Large intestine (tissue), 3 donors: ENCODE measurements around the gene YIPF3. TPM values are rescaled to one million over a fixed set of nuclear protein-coding genes. Genes with fewer than 3 reads are reported as not detected.

ENCODE experiments used
- DNase-seq, 2 donors: peaks; one replicate each; pipeline versions ENCODE4 v3.0.0 to v3.0.0-alpha.2; 2013
- H3K27ac ChIP-seq: one replicate; pipeline ENCODE4 v1.5.1; 2013; ENCODE audit warnings: low read length
- H3K27me3 ChIP-seq: 2 replicates; pipeline ENCODE4 v1.6.1; 2013; ENCODE audit warnings: low read length; ENCODE audit not compliant: control insufficient read depth, insufficient read depth
- H3K36me3 ChIP-seq: 2 replicates; pipeline ENCODE4 v1.6.1; 2013; ENCODE audit warnings: low read length; ENCODE audit not compliant: control insufficient read depth, insufficient read depth
- H3K4me1 ChIP-seq: one replicate; pipeline ENCODE4 v1.6.1; 2013; ENCODE audit warnings: low read length; ENCODE audit not compliant: control insufficient read depth, insufficient read depth
- H3K4me3 ChIP-seq: one replicate; pipeline ENCODE4 v1.5.1; 2013; ENCODE audit warnings: low read length
- H3K9me3 ChIP-seq: one replicate; pipeline ENCODE4 v1.6.1; 2013; ENCODE audit warnings: mild to moderate bottlenecking, low read depth, low read length, moderate library complexity; ENCODE audit not compliant: control insufficient read depth
- WGBS: methylation state at CpG from one replicate; pipeline ENCODE4 v1.1.5; 2013; ENCODE audit warnings: low lambda C conversion rate; ENCODE audit not compliant: insufficient coverage; 5-methylcytosine and 5-hydroxymethylcytosine counted together
- polyA plus RNA-seq: library from polyadenylated mRNA; unstranded; fragments of 120-200 nt; gene quantifications from one replicate; pipeline ENCODE4 v1.2.1, GENCODE V29; 2013

Gene YIPF3
- polyA plus RNA-seq, 1 donor: 108 TPM

DNA sequence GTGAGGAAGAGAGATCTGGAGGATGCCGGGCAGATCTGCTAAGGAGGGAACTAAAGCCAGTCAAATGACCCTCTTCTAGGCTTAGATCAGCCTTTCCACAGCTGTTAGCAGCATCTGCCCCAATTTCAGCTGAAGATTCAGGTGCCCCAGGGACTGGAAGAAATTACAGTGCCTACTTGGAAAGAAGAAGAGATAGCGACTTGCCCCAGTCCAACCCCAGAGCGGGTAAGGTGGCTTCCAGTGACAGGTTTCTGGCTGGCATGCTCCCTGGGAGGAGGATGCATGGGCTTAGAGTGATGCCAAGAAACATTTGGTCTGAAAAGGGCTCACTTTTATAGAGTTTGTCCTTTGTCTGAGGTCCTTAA, 38.7 kb downstream of the YIPF3 start:
- Histone ChIP-seq H3K27ac (peak overlapping the region; percentile 48), H3K36me3 (no peaks in the 10 kb centered on the region), H3K4me3 (peak overlapping the region; percentile 78), H3K4me1 (peaks cover 30% of the 10 kb centered on the region), H3K9me3 (no peaks in the 10 kb centered on the region), H3K27me3 (no peaks in the 10 kb centered on the region)
- DNase-seq: peak in 1 of 2 donors; percentile 19
- no CpG with 5 or more reads among the region's 3 CpGs for WGBS

DNA sequence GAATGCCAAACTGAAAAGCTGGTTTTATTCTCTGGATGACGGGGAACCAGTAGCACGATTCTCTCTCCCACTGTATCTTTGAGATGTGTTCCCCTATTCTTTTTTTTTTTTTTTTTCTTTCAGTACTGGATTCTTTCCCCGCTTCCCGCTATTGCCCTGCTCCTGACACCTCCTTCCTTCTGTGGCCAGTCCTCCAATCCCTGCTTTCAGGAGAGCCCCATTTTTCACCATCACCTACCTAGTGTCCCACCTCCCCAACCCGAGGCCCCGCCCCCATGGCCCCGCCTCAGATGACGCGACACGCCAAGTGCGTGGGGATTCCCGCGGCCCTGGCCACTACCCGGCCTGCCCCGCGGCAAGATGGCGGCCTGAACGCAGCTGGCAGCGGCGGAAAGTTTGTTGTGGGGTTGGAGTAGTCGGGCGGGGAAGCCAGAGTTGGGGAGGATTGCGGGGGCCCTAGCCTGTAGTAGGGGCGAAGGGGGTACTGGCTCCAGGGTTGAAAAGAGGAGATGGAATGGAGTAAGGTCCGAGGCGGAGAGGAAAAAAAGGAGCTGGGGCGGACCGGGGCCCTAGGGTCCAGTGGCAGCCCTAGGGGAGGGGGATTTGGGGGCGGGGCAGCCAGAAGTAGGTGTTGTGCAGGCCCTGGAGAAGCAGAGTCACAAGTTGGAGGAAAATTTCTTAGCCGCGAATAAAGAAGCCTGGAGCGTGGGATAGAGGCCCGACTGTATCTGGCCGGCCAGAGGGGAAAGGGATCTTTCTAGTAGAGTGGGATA, 39.3 kb downstream of the YIPF3 start, which contains the start of gene TJAP1:
Gene TJAP1 (plus strand): TSS at position 336 of the 773 bp plus-strand sequence. CDS start 21,432 bp downstream, outside the sequence.
- no peaks in the 10 kb centered on the region for H3K36me3 ChIP-seq
- peaks cover 28% of the 10 kb centered on the region for H3K4me1 ChIP-seq
- peak within 1 kb of the TSS; percentile 48 for H3K27ac ChIP-seq
- H3K9me3 ChIP-seq: no peaks in the 10 kb centered on the region
- peak; percentile 87 to 88 for DNase-seq
- H3K4me3 ChIP-seq: peak within 1 kb of the TSS; percentile 78
- WGBS: no CpG with 5 or more reads among the region's 34 CpGs
- H3K27me3 ChIP-seq: no peaks in the 10 kb centered on the region

DNA sequence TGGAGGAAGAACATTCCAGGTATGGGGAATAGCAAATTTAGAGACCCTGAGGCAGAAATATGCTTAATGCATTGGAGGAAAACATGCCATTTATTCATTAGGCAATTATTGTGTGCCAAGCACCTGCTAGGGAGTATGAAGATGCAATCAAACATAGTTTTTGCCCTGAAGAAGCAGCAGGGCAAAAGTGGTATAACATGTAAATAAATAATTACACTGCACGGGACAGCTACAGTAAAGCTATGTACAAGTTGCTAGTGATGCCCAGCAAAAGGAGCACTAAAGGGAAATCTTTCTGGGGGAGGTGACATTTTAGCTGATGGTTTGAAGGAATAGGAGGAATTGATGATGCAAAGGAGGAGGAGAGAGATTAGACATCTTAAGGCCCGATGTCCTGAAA, 40.0 kb downstream of the YIPF3 start:
- no CpG with 5 or more reads among the region's 2 CpGs for WGBS
- no peak overlapping the region for H3K27ac ChIP-seq
- DNase-seq: no peak
- no peaks in the 10 kb centered on the region for H3K9me3 ChIP-seq
- H3K27me3 ChIP-seq: no peaks in the 10 kb centered on the region
- peak overlapping the region; percentile 78 for H3K4me3 ChIP-seq
- H3K4me1 ChIP-seq: peaks cover 21% of the 10 kb centered on the region
- H3K36me3 ChIP-seq: no peaks in the 10 kb centered on the region

DNA sequence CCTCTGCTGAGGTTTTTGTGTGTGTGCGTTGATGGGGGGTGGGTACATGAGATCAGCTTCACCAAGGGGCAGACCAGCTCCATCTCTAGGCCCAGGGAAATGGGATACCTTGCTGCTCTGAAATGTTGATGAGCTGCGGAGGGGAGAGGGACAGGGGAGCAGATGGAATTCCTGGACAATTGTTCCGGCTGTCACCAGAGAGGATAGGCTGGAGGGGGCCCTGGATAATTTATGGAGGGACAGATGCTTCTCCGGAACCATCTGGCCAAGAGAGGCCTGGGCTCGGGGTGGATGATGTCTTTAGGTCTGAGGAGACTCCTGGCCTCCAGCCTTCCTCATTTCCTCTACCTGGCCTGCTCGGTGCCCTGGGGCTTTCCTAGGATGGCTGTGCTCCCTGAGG, 41.2 kb downstream of the YIPF3 start:
- Histone ChIP-seq H3K4me3 (no peak overlapping the region), H3K27ac (no peak overlapping the region), H3K36me3 (no peaks in the 10 kb centered on the region), H3K9me3 (no peaks in the 10 kb centered on the region), H3K27me3 (no peaks in the 10 kb centered on the region), H3K4me1 (peaks cover 9% of the 10 kb centered on the region)
- DNase-seq: no peak
- WGBS: no CpG with 5 or more reads among the region's 6 CpGs

DNA sequence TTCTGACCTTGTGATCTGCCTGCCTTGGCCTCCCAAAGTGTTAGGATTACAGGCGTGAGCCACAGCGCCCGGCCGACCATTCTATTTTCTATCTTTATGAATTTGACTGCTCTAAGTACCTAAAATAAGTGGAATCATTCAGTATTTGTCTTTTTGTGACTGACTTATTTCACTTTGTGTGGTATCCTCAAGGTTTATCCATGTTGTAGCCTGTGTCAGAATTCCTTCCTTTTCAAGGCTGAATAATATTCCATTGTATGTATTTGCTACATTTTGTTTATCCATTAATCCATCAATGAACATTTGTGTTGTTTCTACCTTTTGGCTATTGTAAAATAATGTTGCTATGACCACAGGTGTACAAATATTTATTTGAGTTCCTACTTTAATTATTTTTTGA, 44.2 kb downstream of the YIPF3 start:
- H3K36me3 ChIP-seq: no peaks in the 10 kb centered on the region
- H3K4me3 ChIP-seq: no peak overlapping the region
- DNase-seq: no peak
- no CpG with 5 or more reads among the region's 4 CpGs for WGBS
- no peak overlapping the region for H3K27ac ChIP-seq
- no peaks in the 10 kb centered on the region for H3K9me3 ChIP-seq
- no peaks in the 10 kb centered on the region for H3K4me1 ChIP-seq
- H3K27me3 ChIP-seq: no peaks in the 10 kb centered on the region

DNA sequence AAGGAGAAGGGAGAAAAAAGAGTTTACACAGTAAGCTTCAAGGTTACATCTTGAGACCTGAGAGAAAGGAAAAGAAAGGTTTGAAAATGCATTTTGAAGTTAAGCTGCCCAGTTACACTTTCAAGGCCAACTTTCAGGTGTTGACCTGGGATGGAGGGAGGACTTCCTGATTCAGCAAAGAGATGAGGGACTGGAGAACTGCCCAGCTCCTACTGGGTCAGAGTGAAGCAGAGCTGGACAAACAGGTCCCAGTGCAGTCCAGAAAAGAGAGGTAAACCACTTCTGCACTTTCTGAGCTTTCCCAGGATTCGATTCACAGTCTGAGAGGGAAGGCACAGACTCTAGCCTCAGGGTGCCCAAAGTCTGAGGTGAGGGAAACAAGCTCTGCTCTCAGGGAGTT, 45.3 kb downstream of the YIPF3 start:
- Histone ChIP-seq H3K27me3 (no peaks in the 10 kb centered on the region), H3K27ac (no peak overlapping the region), H3K4me1 (no peaks in the 10 kb centered on the region), H3K4me3 (no peak overlapping the region), H3K36me3 (no peaks in the 10 kb centered on the region), H3K9me3 (no peaks in the 10 kb centered on the region)
- DNase-seq: no peak
- WGBS: no CpG with 5 or more reads among the region's 1 CpG

DNA sequence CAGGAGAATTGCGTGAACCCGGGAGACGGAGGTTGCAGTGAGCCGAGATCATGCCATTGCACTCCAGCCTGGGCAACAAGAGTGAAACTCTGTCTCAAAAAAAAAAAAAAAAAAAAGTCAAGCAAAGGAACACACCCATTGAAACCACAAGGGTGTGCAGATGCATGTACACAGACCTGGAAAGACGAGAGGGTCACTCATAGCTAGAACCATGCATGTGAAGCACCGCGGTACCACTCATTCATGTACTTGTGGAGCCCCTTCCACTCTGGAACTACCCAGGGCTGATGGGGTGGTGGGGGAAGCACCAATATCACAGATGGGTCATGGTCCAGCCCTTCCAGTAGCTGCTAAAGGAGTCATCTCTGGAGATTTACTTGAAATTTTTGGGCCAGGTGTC, 46.8 kb downstream of the YIPF3 start:
- H3K9me3 ChIP-seq: no peaks in the 10 kb centered on the region
- H3K27me3 ChIP-seq: no peaks in the 10 kb centered on the region
- no peak for DNase-seq
- no peaks in the 10 kb centered on the region for H3K36me3 ChIP-seq
- WGBS: no CpG with 5 or more reads among the region's 7 CpGs
- H3K4me3 ChIP-seq: no peak overlapping the region
- H3K4me1 ChIP-seq: no peaks in the 10 kb centered on the region
- no peak overlapping the region for H3K27ac ChIP-seq

DNA sequence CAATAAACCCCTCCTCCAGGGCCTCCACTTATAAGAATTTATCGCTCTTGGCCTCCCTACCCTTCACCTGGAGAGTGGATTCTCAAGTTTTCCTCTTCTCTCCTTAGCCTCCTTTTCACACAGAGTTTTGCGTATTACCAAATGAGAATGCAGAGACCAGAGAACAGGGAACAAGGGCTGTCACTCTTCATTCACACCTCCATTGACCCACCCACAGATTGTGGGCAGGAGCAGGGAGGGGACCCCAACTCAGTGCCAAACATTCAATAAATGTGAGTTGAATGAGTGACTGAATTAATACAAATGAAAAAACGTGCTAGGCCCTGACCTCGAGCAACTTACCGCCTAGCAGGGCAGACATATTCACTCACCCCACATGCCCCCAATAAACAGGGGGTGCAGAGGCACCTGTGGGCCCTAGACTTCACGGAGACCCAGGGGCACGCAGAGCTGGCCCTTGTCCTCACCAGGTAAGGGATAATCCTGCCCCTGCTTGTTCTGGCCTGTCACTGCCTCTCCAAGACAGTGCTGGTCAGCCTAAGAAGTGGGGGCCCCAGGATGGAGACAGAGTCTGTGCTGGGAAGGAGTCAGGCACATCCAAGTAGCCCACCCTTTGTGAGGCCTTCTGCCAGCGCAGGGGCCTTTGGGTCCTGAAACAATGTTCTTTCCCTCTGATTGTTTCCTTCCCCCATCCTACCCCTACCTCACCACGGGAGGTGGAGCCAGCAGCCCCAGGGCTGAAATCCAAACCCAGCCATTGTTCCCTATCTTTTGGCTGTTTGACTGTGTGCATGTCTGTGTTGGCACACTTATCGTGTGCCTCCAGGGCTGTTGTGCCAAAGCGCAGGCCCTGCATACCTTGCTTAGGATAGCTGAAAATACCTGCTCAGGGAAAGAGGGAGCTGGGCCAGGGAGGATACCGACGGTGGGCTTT, 47.7 kb downstream of the YIPF3 start:
- H3K27me3 ChIP-seq: no peaks in the 10 kb centered on the region
- no peaks in the 10 kb centered on the region for H3K36me3 ChIP-seq
- H3K4me1 ChIP-seq: no peaks in the 10 kb centered on the region
- WGBS: 100% methylated on average over 1 of the region's 13 CpGs
- DNase-seq: no peak
- H3K9me3 ChIP-seq: no peaks in the 10 kb centered on the region
- H3K27ac ChIP-seq: no peak overlapping the region
- no peak overlapping the region for H3K4me3 ChIP-seq

DNA sequence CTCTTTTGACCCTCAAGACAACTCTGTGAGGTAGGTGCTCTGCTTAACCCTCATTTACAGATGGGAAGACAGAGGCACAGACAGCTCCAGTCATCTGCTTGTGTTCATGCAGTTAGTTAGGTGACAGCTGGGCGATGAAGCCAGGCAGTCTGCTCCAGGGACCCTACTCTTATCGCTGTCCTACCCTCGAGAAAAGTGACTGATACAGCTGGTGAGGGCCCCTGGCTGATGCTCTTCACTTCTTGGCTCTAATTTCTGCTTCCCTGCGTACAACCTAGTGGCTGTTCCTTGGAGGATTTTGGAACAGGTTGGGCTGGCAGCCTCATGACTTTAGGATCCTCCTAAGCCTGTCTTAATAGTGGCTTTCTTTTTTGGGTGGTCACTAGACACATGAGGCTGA, 48.5 kb downstream of the YIPF3 start:
- H3K36me3 ChIP-seq: no peaks in the 10 kb centered on the region
- no CpG with 5 or more reads among the region's 4 CpGs for WGBS
- no peak for DNase-seq
- no peaks in the 10 kb centered on the region for H3K9me3 ChIP-seq
- no peak overlapping the region for H3K4me3 ChIP-seq
- H3K4me1 ChIP-seq: no peaks in the 10 kb centered on the region
- H3K27me3 ChIP-seq: peaks cover 3% of the 10 kb centered on the region
- H3K27ac ChIP-seq: no peak overlapping the region

DNA sequence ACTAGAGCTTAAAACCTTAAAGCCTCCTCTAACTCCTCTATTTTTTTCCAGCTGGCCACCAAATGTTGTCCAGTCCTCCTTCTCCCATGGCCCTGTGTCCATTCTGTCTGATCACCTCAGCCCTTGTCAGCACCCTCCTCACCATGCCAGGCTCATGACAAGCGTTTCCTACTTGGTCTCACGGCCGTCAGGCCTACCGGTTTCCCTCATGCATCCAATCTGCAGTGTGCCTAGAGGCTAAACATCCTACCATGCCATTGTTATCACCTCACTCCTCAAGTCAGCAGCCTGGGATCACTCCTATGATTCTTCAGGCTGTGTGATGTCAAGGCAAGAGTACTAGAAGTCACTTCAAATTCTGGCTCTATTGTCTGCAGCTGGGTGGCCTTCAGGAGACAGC, 49.0 kb downstream of the YIPF3 start:
- WGBS: no CpG with 5 or more reads among the region's 4 CpGs
- Histone ChIP-seq H3K4me1 (no peaks in the 10 kb centered on the region), H3K27me3 (peaks cover 7% of the 10 kb centered on the region), H3K9me3 (no peaks in the 10 kb centered on the region), H3K27ac (no peak overlapping the region), H3K36me3 (no peaks in the 10 kb centered on the region), H3K4me3 (no peak overlapping the region)
- DNase-seq: no peak
